ENCODE measurements around the gene COX4I1.
A peak's percentile ranks its signal among the peaks of the same experiment; 100 is the strongest.

Gene COX4I1

GRCh38 chr16:85842848-85843247 is 43.4 kb downstream of the COX4I1 start:
- Histone ChIP-seq H3K4me3 (ENCODE audit: low read length in 2 of 2) (no peak overlapping the region), H3K27me3 (ENCODE audit: control insufficient read depth in 1 of 2, insufficient read depth in 2 of 2, low read length in 2 of 2) (peaks cover 5 to 20% of the 10 kb centered on the region in 2 donors), H3K27ac (ENCODE audit: low read length) (no peak overlapping the region), H3K4me1 (ENCODE audit: control insufficient read depth, insufficient read depth, low read length) (peaks cover 5% of the 10 kb centered on the region), H3K36me3 (ENCODE audit: control insufficient read depth in 2 of 2, insufficient read depth in 2 of 2, low read length in 2 of 2) (no peaks in the 10 kb centered on the region), H3K9ac (ENCODE audit: low read length in 2 of 2) (no peak overlapping the region), H3K9me3 (ENCODE audit: control insufficient read depth in 2 of 2, low read length in 2 of 2) (no peaks in the 10 kb centered on the region)

- Histone ChIP-seq H3K4me3 (ENCODE audit: low read length in 2 of 2) (no peak overlapping the region), H3K4me1 (ENCODE audit: control insufficient read depth, insufficient read depth, low read length) (peaks cover 5% of the 10 kb centered on the region), H3K9me3 (ENCODE audit: control insufficient read depth in 2 of 2, low read length in 2 of 2) (no peaks in the 10 kb centered on the region), H3K36me3 (ENCODE audit: control insufficient read depth in 2 of 2, insufficient read depth in 2 of 2, low read length in 2 of 2) (no peaks in the 10 kb centered on the region), H3K27ac (ENCODE audit: low read length) (no peak overlapping the region), H3K27me3 (ENCODE audit: control insufficient read depth in 1 of 2, insufficient read depth in 2 of 2, low read length in 2 of 2) (peaks cover 5 to 15% of the 10 kb centered on the region in 2 donors), H3K9ac (ENCODE audit: low read length in 2 of 2) (no peak overlapping the region)
Observed at GRCh38 chr16:85843471-85844168, 44.1 kb downstream of the COX4I1 start.

DNA sequence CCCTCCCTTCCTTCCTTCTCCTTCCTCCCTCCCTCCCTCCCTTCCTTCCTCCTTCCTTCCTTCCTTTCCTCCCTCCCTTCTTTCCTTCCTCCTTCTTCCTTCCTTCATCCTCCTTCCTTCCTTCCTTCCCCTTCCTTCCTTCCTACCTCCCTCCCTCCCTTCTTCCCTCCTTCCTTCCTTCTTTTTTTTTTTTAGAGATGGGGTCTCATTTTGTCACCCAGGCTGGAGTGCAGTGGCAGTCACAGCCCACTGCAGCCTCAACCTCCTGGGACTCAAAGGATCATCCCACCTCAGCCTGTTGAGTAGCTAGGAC is 44.6 kb downstream of the COX4I1 start:
- Histone ChIP-seq H3K4me3 (ENCODE audit: low read length in 2 of 2) (no peak overlapping the region), H3K27me3 (ENCODE audit: control insufficient read depth in 1 of 2, insufficient read depth in 2 of 2, low read length in 2 of 2) (peaks cover 2 to 13% of the 10 kb centered on the region in 2 donors), H3K36me3 (ENCODE audit: control insufficient read depth in 2 of 2, insufficient read depth in 2 of 2, low read length in 2 of 2) (no peaks in the 10 kb centered on the region), H3K9me3 (ENCODE audit: control insufficient read depth in 2 of 2, low read length in 2 of 2) (no peaks in the 10 kb centered on the region), H3K9ac (ENCODE audit: low read length in 2 of 2) (no peak overlapping the region), H3K27ac (ENCODE audit: low read length) (no peak overlapping the region), H3K4me1 (ENCODE audit: control insufficient read depth, insufficient read depth, low read length) (peaks cover 5% of the 10 kb centered on the region)

- Histone ChIP-seq H3K4me3 (ENCODE audit: low read length in 2 of 2) (peak overlapping the region; percentile 32 to 44), H3K27me3 (ENCODE audit: control insufficient read depth in 1 of 2, insufficient read depth in 2 of 2, low read length in 2 of 2) (peaks cover 0 to 13% of the 10 kb centered on the region in 2 donors), H3K27ac (ENCODE audit: low read length) (no peak overlapping the region), H3K9ac (ENCODE audit: low read length in 2 of 2) (peak overlapping the region in 1 of 2 donors; percentile 29), H3K9me3 (ENCODE audit: control insufficient read depth in 2 of 2, low read length in 2 of 2) (no peaks in the 10 kb centered on the region), H3K36me3 (ENCODE audit: control insufficient read depth in 2 of 2, insufficient read depth in 2 of 2, low read length in 2 of 2) (no peaks in the 10 kb centered on the region), H3K4me1 (ENCODE audit: control insufficient read depth, insufficient read depth, low read length) (peaks cover 5% of the 10 kb centered on the region)
Observed at GRCh38 chr16:85844786-85845185, 45.3 kb downstream of the COX4I1 start.

DNA sequence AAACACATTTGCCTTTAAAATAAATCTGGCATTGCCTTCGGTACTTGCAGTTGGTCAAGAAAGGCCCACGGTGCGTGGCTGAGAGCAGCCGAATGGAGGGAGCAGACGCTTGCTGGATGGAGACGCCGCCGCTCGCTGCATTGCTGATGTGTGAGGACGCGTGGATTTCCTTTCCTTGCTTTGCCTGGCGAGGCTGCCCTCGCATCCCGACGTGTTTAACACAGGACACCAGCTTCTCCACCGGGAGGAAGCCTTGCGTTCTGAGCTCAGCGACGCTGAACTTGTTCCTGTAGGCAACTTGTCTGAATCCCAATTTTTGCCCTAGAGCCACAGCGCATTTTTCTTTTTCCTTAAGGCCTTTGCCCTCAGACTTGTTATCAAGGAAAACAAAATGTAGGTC is 45.8 kb downstream of the COX4I1 start:
- Histone ChIP-seq H3K27ac (ENCODE audit: low read length) (no peak overlapping the region), H3K36me3 (ENCODE audit: control insufficient read depth in 2 of 2, insufficient read depth in 2 of 2, low read length in 2 of 2) (no peaks in the 10 kb centered on the region), H3K4me3 (ENCODE audit: low read length in 2 of 2) (peak overlapping the region; percentile 32 to 44), H3K9ac (ENCODE audit: low read length in 2 of 2) (no peak overlapping the region), H3K4me1 (ENCODE audit: control insufficient read depth, insufficient read depth, low read length) (peaks cover 5% of the 10 kb centered on the region), H3K9me3 (ENCODE audit: control insufficient read depth in 2 of 2, low read length in 2 of 2) (no peaks in the 10 kb centered on the region), H3K27me3 (ENCODE audit: control insufficient read depth in 1 of 2, insufficient read depth in 2 of 2, low read length in 2 of 2) (peaks cover 0 to 13% of the 10 kb centered on the region in 2 donors)

GRCh38 chr16:85846461-85846860 is 47.0 kb downstream of the COX4I1 start:
- Histone ChIP-seq H3K9ac (ENCODE audit: low read length in 2 of 2) (no peak overlapping the region), H3K9me3 (ENCODE audit: control insufficient read depth in 2 of 2, low read length in 2 of 2) (no peaks in the 10 kb centered on the region), H3K4me1 (ENCODE audit: control insufficient read depth, insufficient read depth, low read length) (peaks cover 5% of the 10 kb centered on the region), H3K27me3 (ENCODE audit: control insufficient read depth in 1 of 2, insufficient read depth in 2 of 2, low read length in 2 of 2) (peaks cover 0 to 10% of the 10 kb centered on the region in 2 donors), H3K36me3 (ENCODE audit: control insufficient read depth in 2 of 2, insufficient read depth in 2 of 2, low read length in 2 of 2) (no peaks in the 10 kb centered on the region), H3K4me3 (ENCODE audit: low read length in 2 of 2) (no peak overlapping the region), H3K27ac (ENCODE audit: low read length) (no peak overlapping the region)

DNA sequence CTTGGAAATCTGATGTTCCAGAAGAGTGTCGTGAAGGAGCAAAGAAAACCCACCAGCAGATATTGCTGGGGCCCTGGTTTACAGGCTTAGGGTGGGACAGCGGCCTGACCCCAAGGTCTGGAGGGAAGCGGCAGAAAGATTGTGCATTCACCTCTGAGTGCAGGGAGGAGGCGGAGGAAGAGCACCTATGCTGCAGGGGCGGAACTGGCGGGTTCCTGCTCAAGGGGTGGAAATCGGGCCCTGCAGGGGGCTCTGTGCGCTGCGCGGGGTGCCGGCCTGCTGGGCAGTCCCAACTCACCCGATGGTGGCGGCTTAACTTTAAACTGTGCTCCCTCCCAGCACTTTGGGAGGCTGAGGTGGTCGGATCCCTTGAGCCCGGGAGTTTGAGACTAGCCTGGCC is 47.5 kb downstream of the COX4I1 start:
- Histone ChIP-seq H3K9ac (ENCODE audit: low read length in 2 of 2) (no peak overlapping the region), H3K27me3 (ENCODE audit: control insufficient read depth in 1 of 2, insufficient read depth in 2 of 2, low read length in 2 of 2) (peaks cover 0 to 10% of the 10 kb centered on the region in 2 donors), H3K36me3 (ENCODE audit: control insufficient read depth in 2 of 2, insufficient read depth in 2 of 2, low read length in 2 of 2) (no peaks in the 10 kb centered on the region), H3K9me3 (ENCODE audit: control insufficient read depth in 2 of 2, low read length in 2 of 2) (no peaks in the 10 kb centered on the region), H3K27ac (ENCODE audit: low read length) (no peak overlapping the region), H3K4me1 (ENCODE audit: control insufficient read depth, insufficient read depth, low read length) (peaks cover 5% of the 10 kb centered on the region), H3K4me3 (ENCODE audit: low read length in 2 of 2) (no peak overlapping the region)

DNA sequence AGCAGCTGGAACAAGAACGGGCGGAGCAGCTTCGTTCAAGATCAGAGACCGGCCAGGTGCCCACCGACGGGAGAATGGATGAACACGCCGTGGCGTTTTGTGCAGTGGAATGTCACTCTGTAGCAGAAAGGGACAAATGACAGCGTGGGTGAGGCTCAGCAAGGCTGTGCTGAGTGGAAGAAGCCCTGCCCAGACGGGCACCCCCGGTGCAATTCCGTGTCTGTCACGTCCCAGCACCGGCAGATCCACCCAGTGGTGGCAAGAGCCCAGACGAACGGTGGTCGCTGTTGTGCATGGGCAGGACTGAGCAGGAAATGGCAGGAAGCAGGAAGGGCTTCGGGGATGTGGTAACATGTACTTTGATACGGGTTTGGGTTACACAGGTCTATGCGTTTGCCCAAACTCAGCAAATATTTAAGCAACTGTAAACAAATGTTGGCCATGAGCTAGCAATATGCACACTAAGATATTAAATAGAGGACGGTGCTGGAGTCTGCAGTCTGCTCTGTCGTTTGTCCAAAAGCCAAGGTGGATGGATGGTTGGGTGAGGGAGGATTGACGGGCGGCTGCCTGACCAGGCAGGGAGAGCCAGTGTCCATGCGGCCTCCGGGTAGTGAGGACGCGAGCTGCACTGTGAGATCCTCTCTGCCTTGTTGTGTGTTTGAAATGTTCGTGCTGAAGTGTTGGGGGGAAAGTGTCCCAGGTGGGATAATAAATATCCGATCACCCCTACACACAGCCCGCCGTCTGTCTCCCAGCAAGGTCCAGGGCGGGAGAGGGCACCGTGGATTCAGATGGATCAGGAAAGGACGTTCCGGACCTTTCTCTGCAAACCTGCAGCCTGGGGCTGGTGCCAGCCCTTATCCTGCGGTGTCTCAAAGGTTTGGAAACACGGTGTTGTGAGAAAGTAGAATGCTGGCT is 48.4 kb downstream of the COX4I1 start:
- Histone ChIP-seq H3K27ac (ENCODE audit: low read length) (no peak overlapping the region), H3K36me3 (ENCODE audit: control insufficient read depth in 2 of 2, insufficient read depth in 2 of 2, low read length in 2 of 2) (no peaks in the 10 kb centered on the region), H3K27me3 (ENCODE audit: control insufficient read depth in 1 of 2, insufficient read depth in 2 of 2, low read length in 2 of 2) (peaks cover 0 to 10% of the 10 kb centered on the region in 2 donors), H3K4me3 (ENCODE audit: low read length in 2 of 2) (no peak overlapping the region), H3K9me3 (ENCODE audit: control insufficient read depth in 2 of 2, low read length in 2 of 2) (no peaks in the 10 kb centered on the region), H3K4me1 (ENCODE audit: control insufficient read depth, insufficient read depth, low read length) (peaks cover 5% of the 10 kb centered on the region), H3K9ac (ENCODE audit: low read length in 2 of 2) (no peak overlapping the region)

GRCh38 chr16:85848986-85849385 is 49.5 kb downstream of the COX4I1 start:
- Histone ChIP-seq H3K9me3 (ENCODE audit: control insufficient read depth in 2 of 2, low read length in 2 of 2) (no peaks in the 10 kb centered on the region), H3K4me1 (ENCODE audit: control insufficient read depth, insufficient read depth, low read length) (peaks cover 5% of the 10 kb centered on the region), H3K27me3 (ENCODE audit: control insufficient read depth in 1 of 2, insufficient read depth in 2 of 2, low read length in 2 of 2) (peaks cover 0 to 10% of the 10 kb centered on the region in 2 donors)

DNA sequence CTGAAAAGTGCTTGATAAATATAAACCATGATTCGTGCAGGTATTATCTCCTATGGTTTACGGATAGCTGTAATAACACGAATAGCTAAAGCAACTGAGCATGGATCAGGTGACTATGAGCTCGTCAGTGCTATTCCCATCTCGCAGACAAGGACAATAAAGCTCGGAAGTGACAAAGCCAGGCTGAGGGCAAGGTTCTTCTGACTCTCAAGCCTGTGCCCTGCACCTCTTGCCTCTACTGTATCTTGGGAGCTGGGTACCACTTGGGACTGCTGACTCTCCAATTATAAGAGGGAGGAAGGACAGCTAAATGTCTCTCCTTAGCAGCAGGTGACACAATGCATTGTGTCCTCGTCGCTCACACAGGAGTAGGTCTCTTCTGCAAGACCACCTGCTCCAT is 49.9 kb downstream of the COX4I1 start:
- Histone ChIP-seq H3K36me3 (ENCODE audit: control insufficient read depth in 2 of 2, insufficient read depth in 2 of 2, low read length in 2 of 2) (no peaks in the 10 kb centered on the region), H3K9me3 (ENCODE audit: control insufficient read depth in 2 of 2, low read length in 2 of 2) (no peaks in the 10 kb centered on the region), H3K27ac (ENCODE audit: low read length) (no peak overlapping the region), H3K9ac (ENCODE audit: low read length in 2 of 2) (no peak overlapping the region), H3K4me1 (ENCODE audit: control insufficient read depth, insufficient read depth, low read length) (peaks cover 5% of the 10 kb centered on the region), H3K27me3 (ENCODE audit: control insufficient read depth in 1 of 2, insufficient read depth in 2 of 2, low read length in 2 of 2) (peaks cover 0 to 10% of the 10 kb centered on the region in 2 donors), H3K4me3 (ENCODE audit: low read length in 2 of 2) (no peak overlapping the region)

More at GRCh38 chr16:85848986-85849385, 49.5 kb downstream of the COX4I1 start:
- Histone ChIP-seq H3K9ac (ENCODE audit: low read length in 2 of 2) (no peak overlapping the region), H3K27ac (ENCODE audit: low read length) (no peak overlapping the region), H3K36me3 (ENCODE audit: control insufficient read depth in 2 of 2, insufficient read depth in 2 of 2, low read length in 2 of 2) (no peaks in the 10 kb centered on the region), H3K4me3 (ENCODE audit: low read length in 2 of 2) (no peak overlapping the region)

Measured in stomach smooth muscle (tissue), 2 donors.